ENCODE data around the gene HOXD3.

The HOXD3 gene

DNA sequence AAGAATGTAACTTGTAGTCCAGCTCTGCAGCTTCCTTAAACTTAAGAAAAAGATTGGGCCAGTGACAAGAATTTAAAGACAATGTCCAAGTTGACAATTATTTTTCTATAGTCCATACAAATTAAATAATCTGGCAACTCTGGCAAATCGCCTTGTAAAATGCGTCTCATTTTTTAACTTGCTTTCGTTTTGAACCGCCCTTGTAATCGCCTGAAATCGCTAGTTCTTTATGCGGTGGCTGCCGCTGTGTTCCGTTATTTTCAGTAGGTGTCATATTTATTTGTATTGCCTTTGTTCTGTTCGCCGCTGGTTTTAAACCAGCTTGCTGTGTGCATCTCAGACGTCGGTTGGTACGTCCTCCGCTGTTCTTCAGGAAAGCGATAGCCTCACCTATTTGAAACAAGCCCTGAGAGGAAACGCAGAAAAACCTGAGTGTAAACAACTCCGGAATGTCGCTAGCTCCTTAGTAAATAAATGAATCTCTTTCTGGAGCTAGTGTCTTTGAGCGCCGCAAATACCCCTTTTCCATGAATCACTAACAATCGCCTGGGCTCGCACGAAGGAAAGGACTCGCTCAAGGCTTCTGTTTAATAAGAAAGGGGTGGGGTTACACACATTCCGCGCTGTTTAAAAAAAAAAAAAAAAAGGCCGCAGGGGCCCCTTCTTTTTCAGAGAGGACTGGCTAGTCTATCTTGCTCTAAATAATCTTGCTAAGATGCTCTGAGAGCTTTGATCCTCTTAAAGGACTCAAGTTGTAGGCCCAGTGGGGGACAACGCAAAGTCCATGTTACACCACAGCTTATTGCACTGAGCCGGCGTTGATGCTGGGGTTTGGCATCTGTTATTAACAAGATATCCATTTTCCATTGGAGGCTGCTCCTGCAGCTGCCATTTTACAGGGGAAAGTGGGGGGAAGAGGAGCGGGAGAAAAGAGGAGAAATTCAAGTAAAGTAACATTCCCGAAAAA is 24.6 kb upstream of the HOXD3 start:
- no peak for DNase-seq (ENCODE audit: low spot score)

DNA sequence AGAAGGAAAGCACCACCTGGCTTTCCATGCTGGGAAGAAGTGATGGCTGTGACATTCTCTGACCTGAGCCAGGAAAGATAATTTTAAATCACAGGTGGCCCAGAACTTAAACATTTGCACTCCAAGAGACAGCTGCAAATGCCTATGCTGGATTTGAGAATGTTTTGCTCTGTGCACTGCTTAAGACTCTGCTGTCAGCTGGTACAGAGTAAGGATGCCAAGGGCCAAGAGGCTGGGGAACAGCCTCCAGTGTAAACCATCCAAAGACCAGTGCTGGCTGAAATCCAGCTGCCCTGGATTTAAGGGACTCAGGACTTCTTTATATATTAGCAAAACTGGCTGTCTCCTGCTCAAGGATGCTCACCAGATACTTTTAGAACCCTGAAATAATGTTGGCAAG is 23.7 kb upstream of the HOXD3 start:
- no peak for DNase-seq (ENCODE audit: low spot score)

DNA sequence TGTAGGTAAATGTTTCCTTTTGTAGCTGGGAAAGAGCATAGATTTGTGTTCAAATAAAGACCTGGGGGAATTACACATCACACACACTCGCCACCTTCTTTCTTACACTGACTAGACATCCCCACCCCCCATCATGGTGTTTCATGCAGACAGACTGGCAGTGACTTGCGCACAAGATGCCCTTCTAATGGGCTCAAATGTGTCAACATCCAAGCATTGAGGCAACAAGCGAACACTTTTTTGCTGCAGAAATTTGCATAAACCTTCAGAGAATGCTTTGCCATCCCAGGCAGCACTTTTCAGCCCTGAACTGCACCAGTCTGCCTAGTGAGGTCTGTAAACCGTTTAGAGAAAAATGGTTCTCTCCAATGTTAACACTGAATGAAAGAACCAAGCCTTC is 23.1 kb upstream of the HOXD3 start:
- no peak for DNase-seq (ENCODE audit: low spot score)

DNA sequence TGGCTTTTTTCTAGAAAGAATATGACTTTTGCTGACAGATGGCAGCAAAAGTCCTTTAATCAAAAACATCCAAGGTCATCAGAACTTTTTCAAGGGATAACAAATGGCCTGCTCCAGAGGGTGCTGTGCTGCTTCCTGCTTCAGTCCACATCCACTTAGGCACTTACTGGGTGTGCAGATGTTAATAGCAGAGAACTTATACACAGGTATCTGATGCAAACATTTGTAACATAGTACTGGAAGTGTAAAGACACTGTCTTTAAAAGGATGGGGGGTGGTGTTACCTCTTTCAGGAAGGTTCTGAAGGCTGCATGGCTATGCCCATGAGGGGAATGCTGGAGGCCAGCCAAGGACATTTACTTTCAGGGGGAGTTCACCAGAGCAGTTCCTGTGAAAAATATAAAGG is 22.1 kb upstream of the HOXD3 start:
- no peak for DNase-seq (ENCODE audit: low spot score)

DNA sequence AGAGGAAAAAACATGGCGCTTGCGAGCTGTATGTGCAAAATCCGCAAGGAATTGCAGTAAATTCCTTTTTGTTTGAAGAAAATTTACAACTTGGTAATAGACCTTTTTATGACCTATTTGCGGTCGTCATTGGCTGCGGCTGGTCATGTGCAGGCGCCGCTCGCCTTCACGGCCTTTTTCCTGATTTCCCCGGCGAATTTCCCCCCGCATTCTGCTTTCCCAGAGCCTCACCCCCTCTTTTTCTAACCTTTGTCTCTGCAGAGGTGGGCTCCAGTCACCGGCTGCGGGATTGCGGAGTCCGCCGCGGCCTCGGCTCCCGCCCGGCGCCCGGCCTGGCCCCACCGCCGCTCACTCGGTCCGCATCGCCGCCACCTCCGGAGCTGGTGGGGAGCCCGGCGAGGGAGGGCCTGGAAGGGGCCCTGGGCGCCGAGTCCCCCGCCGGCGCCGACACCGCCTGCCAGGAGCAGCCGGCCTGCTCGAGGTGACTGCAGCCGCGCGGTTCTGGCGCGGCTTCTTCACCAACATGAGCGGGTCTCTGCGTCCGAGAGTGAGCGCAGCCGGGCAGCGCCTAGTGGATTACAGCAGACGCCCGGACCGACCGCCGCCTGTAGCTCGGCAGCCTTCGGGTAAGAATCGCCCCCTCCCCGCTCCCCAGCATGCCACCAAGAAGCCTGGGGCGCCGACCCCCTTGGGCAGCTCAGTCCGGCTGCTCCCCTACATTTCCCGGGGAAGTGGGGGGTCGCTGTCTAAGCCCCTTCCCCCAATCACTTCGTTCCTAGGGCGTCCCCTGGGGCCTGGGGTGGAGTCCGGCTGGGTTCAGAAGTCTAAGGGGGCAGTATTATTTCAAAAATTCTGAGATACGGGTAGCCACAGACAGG is 20.5 kb upstream of the HOXD3 start:
- DNase-seq (ENCODE audit: low spot score): no peak

DNA sequence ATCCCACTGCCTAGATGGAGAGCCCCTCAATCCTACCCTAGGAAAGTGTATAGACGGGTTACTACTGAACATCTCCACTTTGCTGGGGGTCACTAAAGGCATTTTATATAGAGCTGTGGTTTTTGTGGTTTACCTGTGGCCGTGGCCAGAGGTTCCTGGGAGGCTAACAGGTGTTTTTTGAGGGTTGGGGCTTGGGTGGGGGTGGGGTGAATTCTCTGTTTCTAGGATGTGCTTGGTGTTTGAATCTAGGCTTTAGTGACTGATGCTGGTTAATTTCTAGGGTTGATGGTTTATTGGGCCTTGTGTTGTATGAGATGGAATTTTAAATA is 19.9 kb upstream of the HOXD3 start:
- no peak for DNase-seq (ENCODE audit: low spot score)

DNA sequence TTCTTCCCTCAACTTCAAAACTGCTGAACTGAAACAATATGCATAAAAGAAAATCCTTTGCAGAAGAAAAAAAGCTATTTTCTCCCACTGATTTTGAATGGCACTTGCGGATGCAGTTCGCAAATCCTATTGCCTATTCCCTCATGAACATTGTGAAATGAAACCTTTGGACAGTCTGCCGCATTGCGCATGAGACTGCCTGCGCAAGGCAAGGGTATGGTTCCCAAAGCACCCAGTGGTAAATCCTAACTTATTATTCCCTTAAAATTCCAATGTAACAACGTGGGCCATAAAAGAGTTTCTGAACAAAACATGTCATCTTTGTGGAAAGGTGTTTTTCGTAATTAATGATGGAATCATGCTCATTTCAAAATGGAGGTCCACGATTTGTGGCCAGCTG is 19.2 kb upstream of the HOXD3 start:
- DNase-seq (ENCODE audit: low spot score): no peak

DNA sequence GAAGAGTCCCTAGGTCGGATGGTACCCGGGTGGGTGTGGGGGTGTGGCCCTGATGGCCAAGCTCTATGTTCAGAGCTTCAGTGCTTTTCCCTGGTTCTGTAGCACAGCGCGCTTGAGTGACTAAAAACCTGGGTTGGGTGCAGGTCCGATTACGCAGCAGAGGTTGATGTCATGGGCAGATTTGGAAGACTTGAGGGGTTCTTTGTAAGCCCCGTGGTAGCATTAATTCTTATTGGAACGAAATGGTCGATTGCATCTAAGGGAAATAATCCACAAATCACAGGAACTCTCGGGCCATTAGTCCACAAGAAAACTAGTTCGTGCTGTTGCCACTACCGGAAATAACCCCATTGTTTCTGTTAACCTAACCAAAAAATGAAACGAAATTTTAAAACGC is 18.6 kb upstream of the HOXD3 start:
- no peak for DNase-seq (ENCODE audit: low spot score)

DNA sequence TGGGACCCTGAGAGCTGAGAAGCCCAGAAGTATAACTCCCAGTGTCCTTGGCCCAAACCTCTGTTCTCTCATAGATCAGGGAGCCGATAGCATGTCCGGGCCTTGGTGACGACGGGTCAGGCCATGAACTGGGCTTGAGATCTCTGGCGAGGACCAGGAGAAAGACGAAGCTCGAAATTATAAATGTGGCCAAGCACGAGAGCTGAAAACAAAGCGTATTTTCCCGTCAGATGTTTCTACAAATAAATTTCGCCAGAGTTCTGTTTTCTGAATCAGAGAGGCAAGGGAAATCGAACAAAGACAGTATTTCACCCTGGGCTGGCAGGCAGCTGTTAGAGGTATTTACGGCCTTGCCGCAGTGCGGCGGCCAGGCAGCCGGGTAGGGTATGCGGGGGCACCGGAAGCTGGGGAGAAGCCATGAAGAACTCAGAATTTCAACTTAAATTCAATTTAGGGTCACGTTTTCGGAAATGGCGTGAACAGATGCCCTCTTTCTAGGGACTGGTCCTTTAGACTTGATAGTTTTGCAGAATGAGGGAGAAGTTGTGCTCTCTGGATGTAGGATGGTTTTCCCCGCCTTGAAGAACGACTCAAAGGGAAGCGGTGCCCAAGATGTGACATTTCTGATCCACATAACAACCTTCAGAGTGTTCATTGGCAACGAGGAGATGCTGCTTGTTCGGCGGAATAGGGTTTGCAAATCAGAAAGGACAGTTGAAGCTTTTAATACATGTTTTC is 18.0 kb upstream of the HOXD3 start:
- DNase-seq (ENCODE audit: low spot score): no peak

DNA sequence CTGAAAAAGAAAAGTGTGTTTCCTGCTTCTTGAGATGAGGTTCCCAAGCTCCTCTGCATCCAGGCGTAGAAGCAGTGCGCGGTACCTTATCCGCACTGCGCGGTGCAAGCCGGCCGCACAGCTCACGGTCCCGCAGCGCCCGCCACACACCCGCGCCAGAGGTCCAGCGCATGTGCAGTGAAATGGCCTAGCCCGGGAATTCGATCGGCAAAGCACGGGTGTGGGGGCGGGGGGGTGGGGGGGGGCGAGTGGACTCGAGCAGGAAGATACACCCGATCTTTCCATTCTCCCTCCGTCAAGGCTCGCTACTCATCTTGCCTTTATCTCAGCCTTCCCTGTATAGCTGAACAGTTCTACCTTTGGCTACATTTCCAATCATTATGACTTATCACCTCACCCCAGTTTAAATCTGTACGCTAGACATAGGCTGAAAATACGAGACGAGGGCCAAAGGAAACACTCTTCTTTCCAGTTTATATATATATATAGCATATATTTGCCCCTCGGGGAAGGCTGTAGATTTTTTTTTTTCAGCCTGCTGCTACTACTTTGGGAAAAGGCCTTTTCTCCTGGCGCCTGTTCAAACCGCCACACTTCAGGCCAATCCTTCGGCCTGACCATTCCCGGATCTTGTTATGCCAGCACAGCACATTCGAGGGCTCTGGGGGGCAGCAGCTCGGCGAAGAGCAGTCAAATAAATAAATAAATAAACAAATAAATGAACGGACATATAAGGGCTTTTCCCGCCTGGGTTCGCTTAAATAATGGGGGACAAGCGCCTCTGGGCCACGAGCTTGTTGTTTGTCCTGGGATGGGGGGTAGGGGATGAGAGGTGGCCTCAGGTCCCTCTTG is 17.2 kb upstream of the HOXD3 start:
- no peak for DNase-seq (ENCODE audit: low spot score)

DNA sequence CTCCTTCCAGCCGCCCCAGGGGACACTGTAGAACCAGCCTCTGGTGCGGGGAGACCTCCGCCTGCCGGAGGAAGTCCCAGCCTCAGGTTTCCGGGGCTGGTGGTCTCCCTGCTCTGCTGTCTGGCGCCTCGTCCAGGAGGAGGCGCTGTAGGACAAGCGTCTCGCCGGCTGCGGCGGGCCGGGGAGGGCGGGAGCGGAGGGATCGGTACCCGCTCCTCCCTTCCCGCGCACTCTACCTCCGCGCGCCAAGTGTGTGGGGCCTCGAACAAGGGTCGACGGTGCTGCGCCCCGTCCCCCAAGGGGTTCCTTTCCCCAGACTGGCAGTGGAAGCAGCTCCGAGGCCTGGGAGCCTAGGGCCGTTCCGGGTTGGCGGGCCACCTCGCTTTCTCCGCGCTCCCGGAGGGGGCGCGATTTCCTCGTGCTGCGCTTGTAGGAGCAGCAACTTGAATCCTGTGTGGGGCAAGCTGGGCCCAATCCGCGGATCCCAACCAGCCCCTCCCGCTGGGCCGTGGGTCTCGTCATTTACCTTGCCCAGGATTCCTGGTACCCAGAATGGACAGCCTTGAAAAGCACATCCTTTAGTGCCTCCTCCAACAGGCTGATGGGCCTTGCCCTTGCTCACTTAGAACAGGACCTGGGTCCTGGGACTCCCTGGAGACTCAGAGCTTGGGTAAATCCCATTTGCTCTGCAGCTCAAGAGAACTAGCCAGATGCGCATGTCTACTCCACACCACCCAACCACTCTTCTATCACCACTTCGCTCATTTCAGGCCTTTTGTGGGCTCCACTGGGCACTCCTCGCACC is 16.4 kb upstream of the HOXD3 start:
- peak; percentile 21 for DNase-seq (ENCODE audit: low spot score)

DNA sequence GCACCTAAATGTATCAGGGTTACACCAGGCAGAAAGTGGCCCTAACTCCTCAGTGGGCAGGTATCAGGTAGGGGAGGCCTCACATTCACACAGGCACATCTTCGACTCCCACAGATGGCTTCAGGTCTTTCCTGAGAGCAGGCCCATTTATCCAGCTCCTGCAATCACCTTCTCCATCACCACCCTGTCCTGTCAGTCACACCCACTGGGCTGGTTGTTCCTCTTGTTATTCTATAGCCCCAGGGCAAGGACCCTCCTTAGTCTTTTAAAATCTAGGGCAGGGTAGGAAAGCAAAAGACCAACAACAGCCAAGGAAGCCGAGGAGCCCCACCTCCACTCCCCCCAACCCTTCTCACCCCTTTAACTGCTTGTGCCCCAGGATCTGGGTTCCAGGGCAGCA is 14.8 kb upstream of the HOXD3 start:
- DNase-seq (ENCODE audit: low spot score): no peak

DNA sequence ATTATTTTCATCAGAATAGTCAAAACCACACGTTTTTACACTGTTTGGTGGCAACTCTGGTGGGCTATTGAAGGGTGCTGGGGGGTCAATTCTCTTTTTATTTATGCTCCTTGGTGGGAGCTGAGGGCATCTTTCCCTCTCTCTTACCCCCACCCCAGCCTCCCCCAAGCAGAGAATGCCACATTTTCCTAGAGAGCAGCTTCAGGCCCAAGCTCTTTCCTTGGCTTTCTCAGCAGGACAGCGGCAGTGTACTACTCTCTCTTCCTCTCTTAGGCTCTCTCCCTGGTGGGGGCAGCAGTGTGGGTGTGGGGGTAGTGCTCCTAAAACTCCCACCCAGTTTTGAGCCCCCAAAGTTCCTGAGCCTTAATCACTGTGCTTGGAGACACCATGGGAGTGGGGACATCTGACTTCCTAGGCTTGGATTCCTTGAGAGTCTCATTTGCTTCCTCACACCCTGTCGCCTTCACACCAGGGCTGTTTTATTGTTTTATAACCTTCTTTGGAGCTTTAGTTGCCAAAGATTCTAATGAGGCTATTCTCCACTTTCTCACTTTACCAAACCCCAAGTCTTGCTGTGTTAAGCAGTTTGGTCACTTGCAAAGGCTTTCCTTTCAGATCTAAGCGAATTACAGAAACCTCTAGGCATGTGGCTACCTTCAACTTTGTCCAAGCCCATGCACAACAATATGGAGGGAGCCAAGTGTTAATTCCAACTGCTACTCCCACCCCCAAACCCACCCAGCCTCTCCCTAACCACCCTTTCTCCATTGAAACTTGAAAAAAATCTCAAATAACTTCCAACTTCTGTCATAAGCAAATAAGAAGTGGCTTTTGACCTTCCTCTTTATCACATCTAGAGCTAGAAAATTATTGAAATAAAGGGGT is 11.8 kb upstream of the HOXD3 start:
- DNase-seq (ENCODE audit: low spot score): no peak

DNA sequence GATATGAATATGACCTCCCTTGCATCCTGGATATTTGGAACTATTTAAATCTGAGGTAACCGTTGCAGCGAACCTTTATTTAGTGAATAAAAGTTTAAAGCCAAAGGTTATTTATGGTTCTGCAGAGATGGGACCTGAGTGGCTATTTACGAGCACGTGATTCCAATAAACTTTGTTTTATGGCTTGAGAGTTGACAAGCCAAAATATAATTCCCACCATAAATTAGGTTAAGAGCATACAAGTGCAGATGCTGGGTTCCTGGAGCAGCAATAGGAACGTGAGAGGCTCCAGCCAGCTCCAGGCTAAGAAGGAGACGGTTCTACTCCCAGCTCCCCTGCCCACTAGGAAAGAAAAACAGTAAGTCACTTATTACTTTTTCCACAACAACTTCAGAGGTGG is 11.0 kb upstream of the HOXD3 start:
- DNase-seq (ENCODE audit: low spot score): no peak

DNA sequence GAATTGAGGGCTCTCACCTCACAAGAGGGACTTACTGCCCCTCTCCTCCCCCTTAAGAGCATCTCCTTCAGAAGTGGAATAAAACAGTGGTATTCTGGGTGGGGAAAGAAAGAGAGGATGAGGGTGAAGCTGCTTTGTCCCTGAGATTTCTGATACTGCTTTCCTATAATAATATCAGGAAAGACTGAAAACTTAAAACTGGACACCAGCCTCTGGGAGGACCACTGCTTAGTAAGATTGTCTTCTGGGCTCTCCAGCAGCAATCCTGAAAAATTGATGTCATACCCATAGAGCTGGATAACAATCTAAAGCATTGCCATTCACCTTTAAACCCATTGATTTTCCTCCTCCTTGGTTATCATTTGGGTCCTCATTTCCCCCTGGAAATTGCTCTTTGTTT is 10.5 kb upstream of the HOXD3 start:
- DNase-seq (ENCODE audit: low spot score): no peak

DNA sequence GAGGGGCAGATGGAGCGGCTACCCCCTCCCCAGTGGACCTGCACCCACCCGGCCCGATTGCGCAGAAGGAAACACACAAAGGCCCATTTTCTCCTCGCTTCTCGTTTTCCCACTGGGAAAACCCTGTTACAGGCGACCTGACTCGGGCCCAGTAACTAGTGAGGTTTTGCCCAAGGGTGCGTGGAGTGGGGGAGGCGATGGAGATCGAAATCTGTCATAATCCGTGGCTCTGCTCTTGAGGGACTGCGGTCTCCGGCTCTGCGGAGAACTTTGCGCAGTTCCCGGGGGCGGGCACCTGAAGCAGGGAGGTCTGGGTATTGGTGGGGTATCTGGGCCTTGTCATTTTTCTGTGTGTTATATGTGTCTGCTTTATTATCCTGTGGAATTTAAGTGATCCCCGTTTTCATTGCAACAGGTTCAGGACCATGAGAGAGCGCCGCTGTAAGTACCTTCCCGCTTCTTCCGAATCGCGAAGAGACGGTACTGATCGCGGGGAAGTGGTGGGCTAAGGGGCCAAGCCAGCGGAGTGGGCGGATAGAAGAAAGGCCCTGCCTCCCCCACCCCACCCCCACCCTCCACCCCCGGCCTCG is 9.8 kb upstream of the HOXD3 start:
- DNase-seq (ENCODE audit: low spot score): no peak

DNA sequence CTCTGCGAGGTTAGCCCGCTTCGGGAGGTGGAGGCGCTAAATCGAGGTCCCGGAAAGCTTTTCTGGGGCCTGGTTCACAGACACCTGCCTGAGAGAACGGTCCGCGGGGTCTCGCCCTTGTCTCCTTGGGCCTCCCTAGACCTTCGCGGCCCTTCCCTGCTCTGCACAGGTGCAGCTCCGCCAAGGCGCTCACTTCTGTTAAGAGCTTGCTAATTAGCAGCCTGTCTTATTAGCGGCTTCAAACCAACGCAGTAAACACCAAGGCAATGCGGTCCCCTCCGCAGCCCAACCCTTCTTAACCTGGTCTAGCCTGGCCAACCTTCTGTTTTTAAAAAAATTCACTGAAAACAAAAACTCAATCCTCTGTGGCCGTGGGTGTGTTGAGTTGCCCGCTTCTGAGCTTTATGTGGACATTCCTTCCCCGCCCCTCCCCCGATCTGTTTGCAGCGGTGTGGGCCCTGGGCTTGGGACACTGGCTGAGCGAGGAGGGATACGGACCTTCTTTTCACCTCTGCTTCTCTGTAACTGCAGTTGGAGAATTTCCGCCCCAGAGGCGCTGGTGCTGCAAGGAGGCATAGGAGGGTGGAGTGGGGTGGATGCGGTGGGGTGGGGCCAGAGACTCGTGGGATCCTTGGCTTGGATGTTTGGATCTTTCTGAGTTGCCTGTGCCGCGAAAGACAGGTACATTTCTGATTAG is 9.2 kb upstream of the HOXD3 start:
- DNase-seq (ENCODE audit: low spot score): no peak

DNA sequence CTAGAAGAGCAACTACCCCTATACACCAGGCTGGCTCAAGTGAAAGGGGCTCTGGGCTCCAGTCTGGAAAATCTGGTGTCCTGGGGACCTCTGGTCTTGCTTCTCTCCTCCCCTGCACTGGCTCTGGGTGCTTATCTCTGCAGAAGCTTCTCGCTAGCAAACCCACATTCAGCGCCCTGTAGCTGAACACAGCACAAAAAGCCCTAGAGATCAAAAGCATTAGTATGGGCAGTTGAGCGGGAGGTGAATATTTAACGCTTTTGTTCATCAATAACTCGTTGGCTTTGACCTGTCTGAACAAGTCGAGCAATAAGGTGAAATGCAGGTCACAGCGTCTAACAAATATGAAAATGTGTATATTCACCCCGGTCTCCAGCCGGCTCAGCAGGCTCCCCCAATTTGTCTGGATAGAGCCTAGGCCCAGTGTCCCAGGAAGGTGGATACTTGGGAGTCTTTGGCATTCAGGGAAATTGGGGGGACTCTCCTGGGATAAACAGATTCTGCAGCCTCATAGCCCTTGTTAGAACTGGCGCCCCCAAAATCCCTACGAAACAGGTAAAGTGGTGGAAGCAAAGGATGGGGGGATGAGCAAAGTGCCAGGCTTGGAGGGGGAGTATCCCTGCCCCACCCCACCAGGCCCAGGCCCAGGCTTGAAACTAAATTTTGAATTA is 8.2 kb upstream of the HOXD3 start:
- DNase-seq (ENCODE audit: low spot score): no peak
